ENCODE measurements around the gene UTP20.

Gene UTP20
- 34.3 to 93.5 reads per million in 2 donors for total RNA-seq

GRCh38 chr12:101280006-101280505, at the start of gene UTP20:
Gene UTP20, plus strand, starts transcription at chr12:101280105. Its CDS starts 178 bp downstream, at chr12:101280283.
- peak; percentile 92 for DNase-seq

GRCh38 chr12:101230547-101230946, 49.4 kb upstream of the UTP20 start:
- no peak for DNase-seq

GRCh38 chr12:101231636-101232035, 48.3 kb upstream of the UTP20 start:
- DNase-seq, result no peak

DNA sequence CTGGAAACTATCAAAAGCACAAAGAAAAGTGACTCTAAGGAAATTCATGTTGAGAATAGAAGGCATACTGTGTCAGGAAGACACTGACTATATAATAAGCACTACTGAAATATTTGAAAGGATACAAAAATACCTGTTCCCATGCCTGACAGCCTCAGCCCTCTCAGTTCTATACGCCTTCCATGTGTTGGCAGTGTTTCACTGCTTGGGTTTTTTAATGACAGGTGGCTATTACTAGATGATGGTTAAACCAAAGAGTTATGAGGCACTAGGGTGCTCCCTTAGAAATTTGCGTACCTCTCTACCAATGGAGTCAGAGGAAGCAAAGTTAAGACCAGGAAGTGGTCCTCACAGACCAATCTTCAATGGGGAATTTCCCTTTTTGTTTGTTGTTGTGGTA, 44.2 kb upstream of the UTP20 start:
- no peak for DNase-seq

DNA sequence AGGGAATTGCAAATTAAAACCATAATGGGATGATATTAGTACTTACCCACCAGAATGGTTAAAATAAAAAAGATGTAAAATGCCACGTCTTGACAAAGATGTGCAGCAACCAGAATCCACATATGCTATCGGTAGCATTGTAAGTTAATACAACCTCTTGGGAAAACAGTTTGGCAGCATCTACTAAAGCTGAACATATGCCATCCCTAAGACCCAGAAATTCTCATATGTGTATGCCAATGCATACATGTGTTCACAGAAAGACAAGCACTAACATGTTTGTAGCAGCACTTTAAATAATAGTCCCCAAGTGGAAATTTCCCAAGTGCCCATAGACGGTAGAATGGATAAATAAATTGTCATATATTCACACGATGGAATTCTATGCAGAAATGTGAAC, 41.6 kb upstream of the UTP20 start:
- no peak for DNase-seq

DNA sequence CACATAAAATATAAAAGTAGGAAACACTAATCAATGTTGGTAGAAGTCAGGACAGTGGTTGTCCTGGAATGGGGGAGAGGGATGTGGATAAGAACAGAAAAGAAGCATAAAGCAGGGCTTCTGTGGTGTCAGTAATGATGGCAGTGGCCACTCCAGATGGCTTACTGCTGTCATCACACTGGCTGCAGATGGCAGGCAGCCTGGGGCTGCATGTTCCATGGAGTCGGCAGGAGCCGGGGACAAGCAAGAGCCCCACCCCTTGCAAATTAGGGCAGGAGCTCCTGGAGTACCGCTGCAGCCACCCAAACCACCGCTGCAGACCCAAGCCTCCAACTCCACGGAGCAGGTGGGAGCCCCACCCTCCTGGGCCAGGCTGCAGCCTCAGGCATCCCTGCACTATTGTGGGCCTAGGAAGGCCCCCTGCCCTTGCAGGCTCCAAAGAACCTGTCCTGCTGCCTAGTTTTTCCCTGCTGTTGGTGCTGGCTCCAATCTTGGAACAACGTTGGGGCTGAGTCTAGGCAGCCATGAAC, 41.0 kb upstream of the UTP20 start:
- no peak for DNase-seq

DNA sequence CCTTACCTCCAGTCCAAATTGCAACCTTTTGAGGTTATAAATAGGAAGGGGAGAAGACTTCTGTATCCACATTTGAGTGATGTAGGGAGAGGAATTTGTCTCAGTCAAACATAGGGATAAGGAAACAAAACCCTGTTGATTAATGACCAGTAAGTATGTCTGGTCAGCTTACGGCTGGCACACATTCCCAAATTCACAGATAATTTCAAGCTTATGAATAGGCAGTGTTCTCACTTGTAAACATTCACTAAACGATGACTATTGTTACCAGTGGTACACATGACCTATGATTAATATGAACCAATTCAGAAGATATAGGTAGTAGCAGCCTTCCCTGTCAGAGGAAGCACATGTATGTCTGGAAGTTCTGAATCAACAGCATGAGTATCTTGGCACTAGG, 36.8 kb upstream of the UTP20 start:
- no peak for DNase-seq

DNA sequence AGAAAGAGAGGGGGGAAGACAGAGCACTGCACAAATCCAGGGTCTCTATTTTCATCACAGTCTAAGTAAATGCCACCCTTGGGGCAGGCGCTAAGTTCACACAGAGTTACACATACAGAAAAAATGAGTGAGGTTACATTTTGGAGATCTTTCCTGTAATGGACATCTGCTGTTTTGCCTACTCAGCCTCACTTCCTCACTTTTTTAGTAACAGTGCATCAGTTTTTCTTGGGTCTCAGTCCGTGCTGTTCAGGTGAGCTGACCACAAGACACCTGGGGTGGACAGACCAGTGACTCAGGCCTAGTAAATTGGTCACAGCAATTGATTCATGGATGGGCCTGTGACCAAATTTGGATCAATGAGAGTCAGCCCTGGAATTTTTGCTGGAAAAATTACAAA, 36.3 kb upstream of the UTP20 start:
- no peak for DNase-seq

GRCh38 chr12:101256266-101256665, 23.6 kb upstream of the UTP20 start:
- no peak for DNase-seq

- DNase-seq, result no peak
Measured at GRCh38 chr12:101257357-101257756, 22.5 kb upstream of the UTP20 start.

GRCh38 chr12:101267111-101267510, 12.8 kb upstream of the UTP20 start:
- no peak for DNase-seq

GRCh38 chr12:101276433-101276832, 3.5 kb upstream of the UTP20 start:
- no peak for DNase-seq

DNA sequence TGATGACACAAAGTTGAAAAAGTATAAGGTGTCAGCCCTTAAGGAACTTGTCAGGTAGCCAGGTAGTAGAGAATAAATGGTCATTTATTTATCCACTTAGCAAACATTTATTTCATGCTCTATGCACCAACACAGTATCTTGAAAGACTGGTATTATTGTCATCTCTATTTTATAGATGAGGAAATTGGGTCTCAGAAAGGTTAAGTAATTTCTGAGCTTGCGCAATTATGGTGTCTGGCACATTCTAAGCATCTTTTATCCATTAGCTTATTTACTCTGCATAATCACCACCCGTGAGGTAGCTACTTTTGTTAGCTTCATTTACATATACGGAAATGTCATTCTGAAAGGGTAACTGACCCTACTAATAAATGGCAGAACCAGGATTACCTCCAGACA, 2.5 kb upstream of the UTP20 start:
- no peak for DNase-seq

GRCh38 chr12:101287357-101287756, 7.5 kb downstream of the UTP20 start:
- DNase-seq, result no peak

DNA sequence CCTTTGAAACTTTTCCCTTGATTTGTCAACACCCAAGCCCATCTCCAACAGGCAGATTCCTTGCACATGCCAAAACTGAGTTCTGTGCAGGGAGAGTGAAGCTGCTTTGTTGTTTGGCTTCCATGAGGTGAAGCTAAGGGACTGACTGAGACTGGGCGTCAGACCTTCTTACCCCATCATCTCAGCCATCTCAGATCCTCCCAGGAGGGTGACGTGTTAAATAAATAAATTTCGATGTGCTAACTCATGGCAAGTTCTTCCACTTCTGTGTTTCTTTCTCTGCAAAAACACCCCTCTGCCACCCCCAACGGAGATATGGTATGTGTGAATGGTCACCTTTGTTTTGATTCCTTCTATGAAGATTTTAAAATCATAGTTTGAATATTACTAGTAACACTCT, 17.8 kb downstream of the UTP20 start:
- DNase-seq, result no peak

GRCh38 chr12:101298426-101298825, 18.5 kb downstream of the UTP20 start:
- DNase-seq, result no peak

DNA sequence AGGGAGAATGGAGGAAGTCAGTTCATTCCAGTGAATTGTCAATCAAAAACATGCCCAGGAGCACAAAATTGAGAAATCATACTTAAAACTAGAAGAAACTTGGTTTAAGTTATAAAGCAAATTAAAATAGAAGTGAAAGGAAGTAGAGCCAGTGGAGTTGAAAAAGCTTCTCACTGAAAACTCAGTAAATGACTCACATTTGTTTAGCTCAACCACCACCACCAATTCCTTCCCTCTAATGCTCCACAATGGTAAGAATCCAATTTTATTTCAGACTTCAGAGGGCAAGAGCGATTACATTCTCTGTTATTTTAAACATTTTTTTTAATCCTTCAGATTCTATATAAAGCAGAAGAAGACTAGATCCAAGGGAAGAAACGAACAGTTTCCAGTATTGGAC, 19.4 kb downstream of the UTP20 start:
- DNase-seq, result no peak

DNA sequence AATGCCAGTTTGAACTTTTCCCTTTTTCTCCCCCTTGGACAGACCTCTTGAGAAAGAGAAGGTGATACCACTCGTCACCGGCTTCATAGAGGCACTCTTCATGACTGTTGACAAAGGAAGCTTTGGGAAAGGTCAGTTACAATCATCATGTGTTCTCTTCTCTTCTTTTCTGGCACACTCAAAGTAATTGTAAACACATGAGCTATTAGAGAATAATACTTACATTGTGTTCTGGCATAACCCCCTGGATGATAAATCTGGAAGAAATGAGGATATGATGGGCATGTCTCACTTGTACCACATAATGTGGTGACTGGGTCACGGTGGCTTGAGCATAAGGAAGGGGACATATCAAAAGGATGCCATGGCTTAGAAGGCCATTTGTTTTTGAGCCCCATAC, 20.0 kb downstream of the UTP20 start:
- no peak for DNase-seq

GRCh38 chr12:101302741-101303140, 22.8 kb downstream of the UTP20 start:
- no peak for DNase-seq

- DNase-seq, result no peak
Measured at GRCh38 chr12:101305226-101305779, 25.4 kb downstream of the UTP20 start.

DNA sequence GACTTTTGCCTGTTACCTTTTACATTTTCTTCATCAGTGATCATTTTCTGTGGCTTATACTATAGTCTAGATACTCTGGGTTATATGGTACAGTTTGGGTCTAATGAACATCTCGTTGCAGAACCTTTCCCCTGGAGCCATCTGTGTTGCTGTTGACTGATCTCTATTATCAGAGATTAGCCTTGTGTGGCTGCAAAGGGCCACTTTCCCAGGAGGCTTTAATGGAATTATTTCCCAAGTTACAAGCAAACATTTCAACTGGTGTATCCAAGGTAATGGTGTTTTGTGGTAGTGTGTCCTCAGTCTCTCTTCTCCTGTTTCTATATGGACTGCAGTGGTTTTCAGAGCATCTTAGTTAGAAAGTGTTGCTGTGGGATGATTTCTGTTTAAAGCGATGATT, 25.9 kb downstream of the UTP20 start:
- no peak for DNase-seq

GRCh38 chr12:101322480-101322879, 42.6 kb downstream of the UTP20 start:
- DNase-seq, result no peak

DNA sequence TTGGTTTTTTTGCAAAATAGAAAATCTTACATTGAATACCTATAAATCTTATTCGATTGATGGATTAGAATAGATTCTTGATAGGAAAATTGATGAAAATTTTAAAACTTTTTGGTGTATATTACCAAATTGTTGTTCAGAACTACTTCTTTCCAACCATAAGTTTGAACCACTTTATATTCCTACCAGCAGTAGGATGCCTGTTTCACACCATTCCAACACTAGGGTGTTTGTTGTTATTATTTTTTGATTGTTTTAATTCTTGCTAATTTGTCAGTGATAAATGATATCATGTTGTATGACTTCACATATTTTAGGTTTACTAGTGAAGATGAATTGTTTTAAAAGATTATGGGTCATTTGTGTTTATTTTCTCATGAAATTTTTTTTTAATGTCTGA, 43.4 kb downstream of the UTP20 start:
- no peak for DNase-seq

- DNase-seq, result no peak
Measured at GRCh38 chr12:101325590-101325989, 45.7 kb downstream of the UTP20 start.

DNA sequence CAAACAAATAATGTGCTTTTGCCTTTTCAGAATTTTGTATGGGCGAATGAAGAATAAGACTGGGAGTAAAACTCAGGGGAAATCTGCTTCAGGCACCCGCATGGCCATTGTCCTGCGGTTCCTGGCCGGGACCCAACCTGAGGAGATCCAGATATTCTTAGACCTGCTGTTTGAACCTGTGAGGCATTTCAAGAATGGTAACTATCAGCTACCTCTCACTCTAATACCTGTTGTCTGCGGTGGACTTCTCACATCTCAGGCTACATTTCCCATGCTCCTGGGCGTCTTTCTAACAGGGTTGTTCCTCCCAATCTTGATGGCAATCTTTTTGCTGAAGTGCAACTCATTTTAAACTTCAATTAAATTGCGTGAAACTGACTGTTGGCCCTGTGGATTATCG, 47.1 kb downstream of the UTP20 start:
- DNase-seq, result no peak
